GM18519 (cell line): Measurements from ENCODE around the gene PATJ.
"Not testable (repeated sequence)": the region's sequence is repeated elsewhere in the genome, so short reads cannot be mapped to it uniquely, and the experiment has no call there.

Experiments
- ATAC-seq: cut with Tn5 transposase; IDR thresholded peaks from one replicate; pipeline ENCODE4 v1.9.1; 2021; ENCODE audit warnings: mild to moderate bottlenecking, moderate library complexity; ENCODE audit not compliant: unreplicated experiment, low FRiP score

Gene PATJ, protein sequence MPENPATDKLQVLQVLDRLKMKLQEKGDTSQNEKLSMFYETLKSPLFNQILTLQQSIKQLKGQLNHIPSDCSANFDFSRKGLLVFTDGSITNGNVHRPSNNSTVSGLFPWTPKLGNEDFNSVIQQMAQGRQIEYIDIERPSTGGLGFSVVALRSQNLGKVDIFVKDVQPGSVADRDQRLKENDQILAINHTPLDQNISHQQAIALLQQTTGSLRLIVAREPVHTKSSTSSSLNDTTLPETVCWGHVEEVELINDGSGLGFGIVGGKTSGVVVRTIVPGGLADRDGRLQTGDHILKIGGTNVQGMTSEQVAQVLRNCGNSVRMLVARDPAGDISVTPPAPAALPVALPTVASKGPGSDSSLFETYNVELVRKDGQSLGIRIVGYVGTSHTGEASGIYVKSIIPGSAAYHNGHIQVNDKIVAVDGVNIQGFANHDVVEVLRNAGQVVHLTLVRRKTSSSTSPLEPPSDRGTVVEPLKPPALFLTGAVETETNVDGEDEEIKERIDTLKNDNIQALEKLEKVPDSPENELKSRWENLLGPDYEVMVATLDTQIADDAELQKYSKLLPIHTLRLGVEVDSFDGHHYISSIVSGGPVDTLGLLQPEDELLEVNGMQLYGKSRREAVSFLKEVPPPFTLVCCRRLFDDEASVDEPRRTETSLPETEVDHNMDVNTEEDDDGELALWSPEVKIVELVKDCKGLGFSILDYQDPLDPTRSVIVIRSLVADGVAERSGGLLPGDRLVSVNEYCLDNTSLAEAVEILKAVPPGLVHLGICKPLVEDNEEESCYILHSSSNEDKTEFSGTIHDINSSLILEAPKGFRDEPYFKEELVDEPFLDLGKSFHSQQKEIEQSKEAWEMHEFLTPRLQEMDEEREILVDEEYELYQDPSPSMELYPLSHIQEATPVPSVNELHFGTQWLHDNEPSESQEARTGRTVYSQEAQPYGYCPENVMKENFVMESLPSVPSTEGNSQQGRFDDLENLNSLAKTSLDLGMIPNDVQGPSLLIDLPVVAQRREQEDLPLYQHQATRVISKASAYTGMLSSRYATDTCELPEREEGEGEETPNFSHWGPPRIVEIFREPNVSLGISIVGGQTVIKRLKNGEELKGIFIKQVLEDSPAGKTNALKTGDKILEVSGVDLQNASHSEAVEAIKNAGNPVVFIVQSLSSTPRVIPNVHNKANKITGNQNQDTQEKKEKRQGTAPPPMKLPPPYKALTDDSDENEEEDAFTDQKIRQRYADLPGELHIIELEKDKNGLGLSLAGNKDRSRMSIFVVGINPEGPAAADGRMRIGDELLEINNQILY (N-terminal part only)

GRCh38 chr1:61741711-61742619, at the start of gene PATJ:
PATJ (plus strand) TSS chr1:61742480; CDS start chr1:61762893, 20,413 bp downstream.
- peak; percentile 61 for ATAC-seq

- ATAC-seq = no peak
These were observed 42.1 kb upstream of the PATJ start for GRCh38 chr1:61699911-61700851.

- no peak for ATAC-seq
These were observed 33.0 kb upstream of the PATJ start for GRCh38 chr1:61708953-61709907.

- no peak for ATAC-seq
These were observed 32.4 kb upstream of the PATJ start for GRCh38 chr1:61709908-61710289.

DNA sequence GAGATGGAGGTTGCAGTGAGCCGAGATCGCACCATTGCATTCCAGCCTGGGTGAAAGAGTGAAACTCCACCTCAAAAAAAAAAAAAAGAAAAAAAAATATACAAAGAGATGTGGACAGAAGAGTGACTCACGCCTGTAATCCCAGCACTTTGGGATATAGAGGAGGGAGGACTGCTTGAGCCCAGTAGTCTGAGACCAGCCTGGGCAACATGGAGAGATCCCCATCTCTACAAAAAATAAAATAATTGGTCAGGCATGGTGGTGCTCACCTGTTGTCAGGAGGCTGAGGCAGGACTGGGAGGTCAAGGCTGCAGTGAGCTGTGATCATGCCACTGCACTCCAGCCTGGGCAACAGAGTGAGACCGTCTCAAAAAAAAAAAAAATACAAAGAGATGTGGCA, 31.0 kb upstream of the PATJ start:
- ATAC-seq = not testable (repeated sequence)

DNA sequence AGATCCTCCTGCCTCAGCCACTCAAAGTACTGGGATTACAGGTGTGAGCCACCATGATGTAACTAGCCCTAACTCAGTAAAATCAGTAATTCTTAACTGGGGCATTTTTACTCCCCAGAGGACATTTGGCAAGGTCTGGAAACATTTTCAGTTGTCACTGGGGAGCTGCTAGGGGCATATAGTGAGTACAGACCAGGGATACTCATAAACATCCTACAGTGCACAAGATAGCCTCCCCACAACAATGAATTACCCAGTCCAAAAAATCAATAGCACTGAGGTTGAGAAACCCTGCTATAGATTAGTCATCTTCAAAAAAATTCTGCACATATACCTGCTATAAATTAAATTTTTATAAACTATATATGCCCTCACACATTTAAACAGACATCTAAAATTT, 30.3 kb upstream of the PATJ start:
- no peak for ATAC-seq

- ATAC-seq = not testable (repeated sequence)
These were observed 23.1 kb upstream of the PATJ start for GRCh38 chr1:61718996-61719663.

DNA sequence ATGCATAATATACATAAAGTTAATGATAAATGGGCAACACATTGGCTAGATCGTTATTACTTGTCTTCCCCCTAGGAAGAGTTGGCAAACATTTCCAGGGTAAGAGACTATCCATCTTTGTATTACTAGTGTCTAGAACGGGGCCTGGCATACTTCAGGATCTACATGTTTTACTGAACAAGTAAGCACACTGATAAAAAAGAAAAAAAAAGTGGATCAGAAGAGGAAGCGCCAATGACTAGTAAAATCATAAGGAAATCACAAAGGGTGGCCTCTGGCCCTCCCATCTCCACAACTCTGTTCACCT, 17.8 kb upstream of the PATJ start:
- no peak for ATAC-seq

DNA sequence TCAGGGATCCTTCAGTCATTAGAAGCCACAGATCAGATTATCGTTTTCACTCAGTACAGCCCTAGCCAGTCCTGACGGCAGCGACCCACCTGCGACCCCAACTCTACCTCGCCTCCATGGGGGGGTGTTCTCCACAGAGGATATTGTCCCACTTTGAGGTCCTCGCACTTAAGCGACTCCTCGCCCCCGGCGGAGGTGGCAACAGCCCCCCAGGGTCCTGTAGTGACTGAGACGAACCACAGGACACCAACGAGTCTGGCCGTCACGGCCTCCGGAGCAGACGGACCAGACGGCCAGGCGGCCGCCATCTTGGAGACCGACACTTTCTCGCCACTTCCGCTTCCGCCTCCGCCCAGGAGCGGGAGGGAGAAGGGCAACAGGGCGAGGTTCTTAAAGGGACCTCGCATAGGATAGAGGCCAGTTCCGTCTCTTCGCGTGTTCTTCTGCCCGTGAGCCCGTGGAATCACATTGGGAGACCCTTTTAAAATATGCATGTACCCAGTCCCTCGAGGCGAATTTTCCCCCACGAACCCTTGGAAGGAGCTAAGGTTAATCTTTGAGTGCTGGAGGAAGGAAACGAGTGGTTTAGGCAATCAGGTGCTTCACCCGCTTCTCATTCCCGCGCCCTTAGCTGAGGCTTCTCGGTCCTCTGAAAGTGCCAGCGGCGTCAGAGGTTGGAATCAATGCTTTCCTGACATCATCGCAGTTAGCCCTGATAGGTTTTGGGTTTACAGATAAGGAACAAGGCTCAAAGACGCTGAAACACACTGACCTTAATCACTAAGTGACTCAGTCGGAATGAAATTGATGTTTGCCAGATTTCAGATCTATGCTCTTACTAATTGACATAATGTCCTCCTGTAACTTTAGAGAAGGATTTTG, 17.2 kb upstream of the PATJ start, which contains the start of gene TM2D1:
TM2D1 (minus strand) TSS at position 329 of the 882 bp plus-strand sequence; CDS start at position 308, 21 bp downstream.
- ATAC-seq = peak; percentile 100

DNA sequence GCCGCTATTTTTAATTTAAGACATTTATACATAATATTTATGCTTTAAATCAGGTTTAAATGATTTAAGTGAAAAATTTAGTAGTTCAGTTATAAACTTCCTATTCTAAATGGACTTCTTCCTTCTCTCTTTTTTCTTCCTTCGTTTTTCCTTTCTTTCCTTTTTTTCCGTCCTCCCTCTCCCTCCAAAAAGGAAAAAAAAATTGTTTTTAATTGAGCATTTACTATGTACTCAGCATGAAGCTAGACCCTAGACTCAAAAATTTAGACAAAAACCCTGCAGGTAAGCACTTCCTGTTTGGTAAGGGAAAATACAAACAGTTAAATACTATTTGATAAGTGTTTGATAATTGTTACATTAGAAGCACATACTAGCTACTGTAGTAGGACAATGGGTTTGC, 14.7 kb upstream of the PATJ start:
- no peak for ATAC-seq

DNA sequence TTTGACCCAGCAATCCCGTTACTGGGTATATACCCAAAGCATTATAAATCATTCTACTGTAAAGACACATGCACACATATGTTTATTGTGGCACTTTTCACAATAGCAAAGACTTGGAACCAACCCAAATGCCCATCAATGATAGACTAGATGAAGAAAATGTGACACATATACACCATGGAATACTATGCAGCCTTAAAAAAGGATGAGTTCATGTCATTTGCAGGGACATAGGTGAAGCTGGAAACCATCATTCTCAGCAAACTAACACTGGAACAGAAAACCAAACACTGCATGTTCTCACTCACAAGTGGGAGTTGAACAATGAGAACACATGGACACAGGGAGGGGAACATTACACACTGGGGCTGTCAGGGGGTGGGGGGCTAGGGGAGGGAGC, 11.6 kb upstream of the PATJ start:
- not testable (repeated sequence) for ATAC-seq

DNA sequence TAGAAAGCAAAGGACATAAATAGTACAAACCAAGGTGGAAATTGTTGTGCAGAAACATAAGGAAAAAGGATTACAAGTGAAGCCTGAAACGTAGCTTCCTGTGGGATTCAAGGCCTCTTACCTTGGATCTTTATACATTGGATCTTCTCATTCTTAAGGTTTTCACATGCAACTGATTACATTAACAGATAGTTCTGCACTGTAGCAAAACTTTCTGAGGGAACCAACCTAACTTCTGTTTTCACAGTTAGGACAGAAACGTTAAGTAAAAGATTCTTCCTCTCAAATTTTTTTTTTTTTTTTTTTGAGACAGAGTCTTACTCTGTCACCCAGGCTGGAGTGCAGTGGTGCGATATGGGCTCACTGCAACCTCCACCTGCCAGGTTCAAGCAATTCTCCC, 9.6 kb upstream of the PATJ start:
- ATAC-seq = no peak

GRCh38 chr1:61740751-61741700, 1.3 kb upstream of the PATJ start:
- ATAC-seq = no peak

- ATAC-seq = peak; percentile 43
These were observed 545 bp downstream of the PATJ start for GRCh38 chr1:61742620-61743430.
